ENCODE data around the gene MRPL21.
"Not testable (repeated sequence)": the region's sequence is repeated elsewhere in the genome, so short reads cannot be mapped to it uniquely, and the experiment has no call there.

The MRPL21 gene

GRCh38 chr11:68913188-68913587 lies 9.6 kb upstream of the MRPL21 start:
- FAIRE-seq: peak; percentile 16
- no peak for DNase-seq (ENCODE audit: insufficient read length, low spot score)

- DNase-seq (ENCODE audit: insufficient read length, low spot score) (no peak), FAIRE-seq (no peak)
These were observed 8.6 kb upstream of the MRPL21 start for GRCh38 chr11:68912254-68912653.

- FAIRE-seq: no peak
- no peak for DNase-seq (ENCODE audit: insufficient read length, low spot score)
These were observed 8.1 kb upstream of the MRPL21 start for GRCh38 chr11:68911731-68912130.

- FAIRE-seq: no peak
- DNase-seq (ENCODE audit: insufficient read length, low spot score): no peak
These were observed 7.3 kb upstream of the MRPL21 start for GRCh38 chr11:68910965-68911364.

GRCh38 chr11:68908273-68908672 lies 4.6 kb upstream of the MRPL21 start:
- FAIRE-seq (no peak), DNase-seq (ENCODE audit: insufficient read length, low spot score) (no peak)

GRCh38 chr11:68905421-68906360 lies 2.1 kb upstream of the MRPL21 start:
- DNase-seq (ENCODE audit: insufficient read length, low spot score) (no peak), FAIRE-seq (no peak)

GRCh38 chr11:68904248-68904847 lies 716 bp upstream of the MRPL21 start:
- no peak for FAIRE-seq
- DNase-seq (ENCODE audit: insufficient read length, low spot score): peak; percentile 37

GRCh38 chr11:68900835-68901381 lies 2.7 kb downstream of the MRPL21 start:
- no peak for FAIRE-seq
- DNase-seq (ENCODE audit: insufficient read length, low spot score): no peak

GRCh38 chr11:68897441-68897840 lies 6.2 kb downstream of the MRPL21 start:
- DNase-seq (ENCODE audit: insufficient read length, low spot score): no peak
- FAIRE-seq: no peak

- FAIRE-seq: peak; percentile 9
- no peak for DNase-seq (ENCODE audit: insufficient read length, low spot score)
These were observed 7.3 kb downstream of the MRPL21 start for GRCh38 chr11:68896171-68896959.

- FAIRE-seq (no peak), DNase-seq (ENCODE audit: insufficient read length, low spot score) (no peak)
These were observed 10.3 kb downstream of the MRPL21 start for GRCh38 chr11:68893282-68893681.

GRCh38 chr11:68892576-68892975 lies 11.1 kb downstream of the MRPL21 start:
- no peak for FAIRE-seq
- DNase-seq (ENCODE audit: insufficient read length, low spot score): no peak

GRCh38 chr11:68891351-68891948 lies 12.2 kb downstream of the MRPL21 start:
- DNase-seq (ENCODE audit: insufficient read length, low spot score) (no peak), FAIRE-seq (no peak)

GRCh38 chr11:68890490-68891231 lies 13.0 kb downstream of the MRPL21 start:
- no peak for FAIRE-seq
- no peak for DNase-seq (ENCODE audit: insufficient read length, low spot score)

GRCh38 chr11:68889948-68890446 lies 13.6 kb downstream of the MRPL21 start:
- DNase-seq (ENCODE audit: insufficient read length, low spot score) (peak; percentile 47), FAIRE-seq (no peak)

- DNase-seq (ENCODE audit: insufficient read length, low spot score); FAIRE-seq: not testable (repeated sequence)
These were observed 18.8 kb downstream of the MRPL21 start for GRCh38 chr11:68884827-68885226.

- DNase-seq (ENCODE audit: insufficient read length, low spot score) (no peak), FAIRE-seq (no peak)
These were observed 21.2 kb downstream of the MRPL21 start for GRCh38 chr11:68882391-68882790.

GRCh38 chr11:68881320-68881719 lies 22.3 kb downstream of the MRPL21 start:
- FAIRE-seq (no peak), DNase-seq (ENCODE audit: insufficient read length, low spot score) (no peak)

- DNase-seq (ENCODE audit: insufficient read length, low spot score) (no peak), FAIRE-seq (no peak)
These were observed 22.8 kb downstream of the MRPL21 start for GRCh38 chr11:68880851-68881250.

GRCh38 chr11:68878022-68878421 lies 25.6 kb downstream of the MRPL21 start:
- DNase-seq (ENCODE audit: insufficient read length, low spot score) (no peak), FAIRE-seq (peak; percentile 36)

Measured in HTR-8/SVneo (cell line).